Small intestine (tissue), 4 donors: ENCODE data around the gene SUZ12. TPM values are rescaled to one million over a fixed set of nuclear protein-coding genes. Genes with fewer than 3 reads are reported as not detected.

ENCODE experiments used
- polyA plus RNA-seq, 4 donors: library from polyadenylated mRNA; stranded (reverse) in 3 of 4; unstranded in 1 of 4; fragments of 200-250 nt in 3 of 4; fragments of 120-200 nt in 1 of 4; gene quantifications; one replicate each; pipeline versions ENCODE4 v1.2.1 to v1.2.3, GENCODE V29; 2013
- donor health status: healthy with polysubstance abuse.
- donor health status: Bipolar disorder and iron deficiency.
- donor health status: healthy.

SUZ12 gene
- polyA plus RNA-seq, 4 donors = 10.8 to 36.3 (median 13.8) TPM

Other genes with a start within 250 kb of the SUZ12 start
- 10 to 100 TPM; 12.7 to 33.7 (median 32.2) TPM for gene COPRS, start 77.8 kb upstream of the SUZ12 start, polyA plus RNA-seq
- gene UTP6, start 35.3 kb upstream of the SUZ12 start, polyA plus RNA-seq = 10 to 100 TPM; 35.4 to 57.8 (median 41.4) TPM
- 10 to 100 TPM in 2 of 4 donors, 1 to 10 TPM in 2; 8.6 to 26.2 (median 14.0) TPM for gene LRRC37B, start 70.4 kb downstream of the SUZ12 start, polyA plus RNA-seq
- gene RHOT1, start 205.5 kb downstream of the SUZ12 start, polyA plus RNA-seq = 10 to 100 TPM; 23.2 to 61.5 (median 34.8) TPM